ENCODE data around the gene HDGFL2. TPM values are rescaled to one million over a fixed set of nuclear protein-coding genes. Genes with fewer than 3 reads are reported as not detected.

The HDGFL2 gene
- 87.5 TPM for polyA plus RNA-seq (2013, experiment 1 of 2; ENCODE audit: insufficient read length)
- polyA plus RNA-seq (2013, experiment 2 of 2; ENCODE audit: insufficient read length) = 76.2 TPM

GRCh38 chr19:4472174-4472974 lies at the start of gene HDGFL2:
Gene HDGFL2 (plus strand): TSS chr19:4472297. CDS start chr19:4472351, 54 bp downstream.
- no peak for DNase-seq

DNA sequence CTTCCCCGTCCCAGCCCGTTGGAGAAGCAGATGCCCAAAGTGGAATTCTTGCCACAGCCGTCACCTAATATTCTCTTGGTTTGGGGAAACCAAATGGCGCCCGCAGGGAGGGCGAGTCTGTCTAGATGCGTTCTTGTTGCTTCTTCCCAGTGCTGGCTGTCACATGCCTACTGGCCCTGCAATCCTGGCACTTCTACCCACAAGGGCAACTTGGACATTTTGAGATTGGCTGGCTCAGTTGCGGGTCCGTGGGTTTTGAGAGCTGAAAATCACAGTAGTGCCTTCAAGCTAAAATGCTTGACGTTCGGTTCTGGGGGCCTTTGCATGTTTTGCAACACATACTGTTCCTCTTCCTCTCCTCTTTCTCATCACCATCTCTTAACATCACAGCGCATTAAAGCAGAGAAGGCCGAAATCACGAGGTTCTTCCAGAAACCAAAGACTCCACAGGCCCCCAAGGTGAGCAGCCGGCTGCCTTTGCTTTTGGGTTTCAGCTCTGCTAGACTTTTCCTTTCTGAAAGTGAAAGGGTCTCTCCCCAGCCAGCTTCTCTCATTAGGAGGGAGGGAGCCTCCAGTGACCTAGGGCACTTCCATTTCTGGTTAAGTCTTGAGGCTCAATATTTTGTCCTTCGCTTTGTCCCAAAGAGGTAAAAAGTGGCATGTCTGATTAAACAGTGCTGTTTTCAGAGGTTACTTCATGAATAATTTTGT lies 48.5 kb upstream of the HDGFL2 start:
- DNase-seq = no peak

GRCh38 chr19:4425537-4425936 lies 46.6 kb upstream of the HDGFL2 start:
- DNase-seq = peak; percentile 90

DNA sequence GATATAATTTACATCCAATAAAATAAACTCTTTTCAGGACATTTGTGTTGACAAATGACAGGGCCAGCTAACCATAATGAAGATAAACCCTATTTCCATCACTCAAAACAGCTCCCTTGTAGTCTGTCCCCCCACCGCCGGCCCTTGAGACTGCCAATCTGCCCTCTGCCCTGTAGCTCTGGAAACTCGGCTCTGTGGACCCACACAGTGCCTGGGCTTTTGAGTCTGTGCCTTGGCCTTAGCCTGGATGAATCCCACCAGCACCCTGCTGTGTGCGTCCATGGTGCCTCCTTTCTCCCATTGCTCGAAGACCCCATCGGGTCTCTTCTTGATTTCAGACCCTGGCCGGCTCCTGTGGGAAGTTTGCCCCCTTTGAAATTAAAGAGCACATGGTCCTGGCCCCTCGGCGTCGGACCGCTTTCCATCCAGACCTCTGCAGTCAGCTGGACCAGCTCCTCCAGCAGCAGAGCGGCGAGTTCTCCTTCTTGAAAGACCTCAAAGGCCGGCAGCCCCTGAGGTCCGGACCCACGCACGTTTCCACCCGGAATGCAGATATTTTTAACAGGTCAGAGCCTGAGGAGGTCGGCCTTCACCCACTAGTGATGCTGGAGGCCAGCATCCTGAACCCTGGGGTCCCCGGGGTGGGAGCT lies 43.6 kb upstream of the HDGFL2 start:
- no peak for DNase-seq

- DNase-seq = no peak
Measured at GRCh38 chr19:4429256-4429655, 42.8 kb upstream of the HDGFL2 start.

- no peak for DNase-seq
Measured at GRCh38 chr19:4429771-4430171, 42.3 kb upstream of the HDGFL2 start.

DNA sequence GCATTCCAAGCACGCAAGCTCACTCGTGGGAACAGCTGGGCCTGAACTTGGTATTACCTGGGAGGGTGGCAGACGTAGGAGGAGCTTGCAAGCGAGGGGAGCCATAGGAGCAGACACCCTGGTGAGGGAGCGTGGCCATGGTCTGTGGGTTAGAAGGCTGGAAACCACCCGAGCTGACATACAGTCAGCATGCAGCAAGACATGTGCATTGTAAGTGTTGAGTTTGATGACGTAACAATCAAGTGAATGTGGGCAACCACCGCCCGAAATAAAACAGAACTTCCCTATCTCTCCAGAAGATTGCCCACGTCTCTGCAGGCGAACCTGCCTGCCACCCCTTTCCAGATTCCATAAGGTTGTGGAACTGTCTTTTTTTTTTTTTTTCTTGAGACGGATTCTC lies 41.3 kb upstream of the HDGFL2 start:
- DNase-seq = no peak

DNA sequence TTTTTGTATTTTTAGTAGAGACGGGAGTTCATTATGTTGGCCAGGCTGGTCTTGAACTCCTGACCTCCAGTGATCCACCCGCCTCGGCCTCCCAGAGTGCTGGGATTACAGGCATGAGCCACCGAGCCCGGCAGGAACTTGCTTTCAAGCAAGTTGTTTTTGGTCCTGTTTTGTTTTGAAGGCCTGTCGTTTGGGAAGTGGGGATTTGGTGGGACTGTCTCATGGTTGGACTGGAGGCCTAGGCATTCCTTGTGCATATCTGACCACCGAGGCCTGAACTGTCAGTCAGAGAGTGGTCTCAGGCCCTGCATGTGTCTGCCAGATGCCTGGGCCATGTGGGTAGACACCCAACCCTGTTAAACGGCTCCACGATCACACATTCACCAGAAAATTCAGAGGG lies 40.8 kb upstream of the HDGFL2 start:
- no peak for DNase-seq

DNA sequence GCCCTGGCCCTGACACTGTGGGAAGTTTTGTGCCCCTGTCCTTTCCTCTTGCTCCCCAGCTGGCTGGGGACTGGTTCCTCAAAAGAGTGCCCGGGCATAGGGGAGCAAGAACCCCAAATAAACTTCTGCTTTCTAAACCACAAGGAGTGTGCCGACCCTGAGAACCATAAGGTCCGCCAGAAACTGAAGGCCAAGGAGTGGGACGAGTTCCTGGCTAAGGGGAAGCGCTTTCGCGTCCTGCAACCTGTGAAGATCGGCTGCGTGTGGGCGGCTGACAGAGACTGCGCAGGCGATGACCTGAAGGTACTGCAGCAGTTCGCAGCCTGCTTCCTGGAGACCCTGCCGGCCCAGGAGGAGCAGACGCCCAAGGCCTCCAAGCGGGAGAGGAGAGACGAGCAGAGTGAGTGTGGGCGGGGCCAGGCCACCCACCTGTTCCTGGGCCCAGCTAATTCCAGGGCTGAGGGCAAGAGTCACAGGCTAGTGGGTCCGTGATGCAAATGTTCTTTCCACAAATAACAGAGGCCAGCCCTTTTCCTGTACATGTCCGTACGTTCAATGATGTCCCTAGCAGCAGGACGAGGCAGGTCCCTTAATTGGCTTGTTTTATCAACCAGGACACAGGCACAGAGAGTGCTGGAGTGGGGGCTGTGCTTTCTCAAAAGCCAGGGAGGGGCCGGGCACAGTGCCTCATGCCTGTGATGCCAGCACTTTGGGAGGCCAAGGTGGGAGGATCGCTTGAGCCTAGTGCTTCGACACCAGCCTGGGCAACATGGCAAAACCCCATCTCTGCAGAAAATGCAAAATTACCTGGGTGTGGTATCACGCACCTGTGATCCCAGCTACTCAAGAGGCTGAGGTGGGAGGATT lies 40.1 kb upstream of the HDGFL2 start:
- no peak for DNase-seq

DNA sequence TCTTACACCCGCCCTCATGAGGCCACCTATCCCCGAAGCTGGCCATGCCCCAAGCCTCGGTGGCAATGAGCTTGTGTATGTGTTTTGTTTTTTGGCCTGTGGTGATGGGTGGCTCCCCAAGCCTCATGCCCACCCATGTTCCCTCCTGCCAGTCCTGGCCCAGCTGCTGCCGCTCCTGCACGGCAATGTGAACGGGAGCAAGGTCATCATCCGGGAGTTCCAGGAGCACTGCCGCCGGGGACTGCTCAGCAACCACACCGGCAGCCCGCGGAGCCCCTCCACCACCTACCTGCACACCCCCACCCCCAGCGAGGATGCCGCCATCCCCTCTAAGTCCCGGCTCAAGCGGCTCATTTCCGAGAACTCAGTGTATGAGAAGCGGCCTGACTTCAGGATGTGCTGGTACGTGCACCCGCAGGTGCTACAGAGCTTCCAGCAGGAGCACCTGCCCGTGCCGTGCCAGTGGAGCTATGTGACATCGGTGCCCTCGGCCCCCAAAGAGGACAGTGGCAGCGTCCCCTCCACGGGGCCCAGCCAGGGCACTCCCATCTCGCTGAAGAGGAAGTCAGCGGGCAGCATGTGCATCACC lies 39.1 kb upstream of the HDGFL2 start:
- no peak for DNase-seq

- no peak for DNase-seq
Measured at GRCh38 chr19:4434391-4434790, 37.7 kb upstream of the HDGFL2 start.

DNA sequence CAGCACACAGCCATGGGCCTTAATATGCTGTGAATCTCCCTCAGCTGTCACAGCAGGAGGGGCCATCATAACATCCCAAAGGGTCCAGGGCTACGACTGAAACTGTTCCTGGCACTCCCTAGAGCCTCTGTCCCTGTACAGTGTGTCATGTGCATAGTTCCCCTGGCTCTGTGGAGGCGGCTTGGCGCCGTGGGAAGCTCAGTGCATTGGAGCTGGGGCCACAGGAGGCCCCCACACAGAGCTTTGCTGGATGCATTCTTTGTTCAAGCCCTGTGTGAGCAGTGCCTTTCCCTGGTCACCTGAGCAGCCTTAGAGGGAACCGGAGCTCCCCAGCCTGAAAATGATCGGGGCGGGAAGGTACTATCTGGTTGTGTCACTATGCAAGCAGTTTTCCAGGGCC lies 35.9 kb upstream of the HDGFL2 start:
- no peak for DNase-seq

DNA sequence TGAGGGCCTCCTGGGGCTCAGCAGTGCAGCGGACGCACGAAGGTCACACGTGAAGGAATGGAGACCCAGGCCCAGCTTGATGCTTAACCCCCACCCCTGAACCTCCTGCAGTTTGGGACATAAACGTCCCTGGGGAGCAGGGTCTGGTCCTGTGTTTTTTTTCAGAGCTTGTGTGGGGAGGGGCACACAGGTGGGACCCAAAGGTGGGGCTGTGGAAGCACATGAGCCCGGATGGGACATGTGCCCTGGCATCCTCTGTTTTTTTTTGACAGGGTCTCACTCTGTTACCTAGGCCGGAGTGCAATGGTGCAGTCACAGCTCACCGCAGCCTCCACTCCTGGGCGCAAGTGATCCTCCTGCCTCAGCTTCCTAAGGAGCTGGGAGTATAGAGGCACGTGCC lies 35.0 kb upstream of the HDGFL2 start:
- DNase-seq = no peak

DNA sequence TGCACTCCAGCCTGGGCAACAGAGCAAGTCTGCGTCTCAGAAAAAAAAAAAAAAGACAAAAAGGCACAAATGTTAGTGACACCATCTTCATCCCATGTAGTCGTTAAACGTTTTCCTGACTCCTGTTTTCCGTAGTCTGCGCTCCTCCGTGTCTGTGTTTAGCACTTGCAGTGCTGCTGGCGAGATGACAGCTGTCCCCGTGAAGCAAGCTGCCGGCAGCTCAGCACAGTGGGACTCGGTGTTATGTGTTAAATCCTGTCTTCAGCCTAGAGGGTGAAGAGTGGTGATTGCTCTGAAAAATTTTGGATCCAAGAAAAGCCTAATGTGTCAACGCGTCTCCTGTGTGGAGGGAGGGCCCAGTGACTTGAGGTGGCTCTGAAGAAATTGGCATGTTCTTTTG lies 32.9 kb upstream of the HDGFL2 start:
- no peak for DNase-seq

GRCh38 chr19:4441994-4442818 lies 29.9 kb upstream of the HDGFL2 start:
- no peak for DNase-seq

- DNase-seq = no peak
Measured at GRCh38 chr19:4442819-4443146, 29.3 kb upstream of the HDGFL2 start.

DNA sequence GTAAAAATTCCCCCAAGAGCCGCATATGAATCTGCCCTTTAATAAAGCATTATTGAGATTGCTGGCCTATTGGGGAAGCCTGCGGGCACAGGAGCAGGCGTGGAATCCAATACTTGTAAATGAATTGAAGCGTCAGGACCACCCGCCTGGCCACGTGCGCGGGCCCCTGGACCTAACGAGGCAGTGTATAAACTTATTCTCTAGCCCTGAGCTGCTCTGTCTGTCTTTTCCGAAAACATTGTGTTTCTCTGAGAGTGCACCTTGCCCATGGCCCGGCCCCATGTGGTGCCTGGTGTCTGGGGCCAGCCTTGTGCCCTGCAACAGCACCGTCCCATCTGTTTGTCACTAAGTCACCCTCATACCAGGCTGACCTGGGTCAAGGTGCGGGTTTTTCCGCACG lies 28.9 kb upstream of the HDGFL2 start:
- DNase-seq = no peak

DNA sequence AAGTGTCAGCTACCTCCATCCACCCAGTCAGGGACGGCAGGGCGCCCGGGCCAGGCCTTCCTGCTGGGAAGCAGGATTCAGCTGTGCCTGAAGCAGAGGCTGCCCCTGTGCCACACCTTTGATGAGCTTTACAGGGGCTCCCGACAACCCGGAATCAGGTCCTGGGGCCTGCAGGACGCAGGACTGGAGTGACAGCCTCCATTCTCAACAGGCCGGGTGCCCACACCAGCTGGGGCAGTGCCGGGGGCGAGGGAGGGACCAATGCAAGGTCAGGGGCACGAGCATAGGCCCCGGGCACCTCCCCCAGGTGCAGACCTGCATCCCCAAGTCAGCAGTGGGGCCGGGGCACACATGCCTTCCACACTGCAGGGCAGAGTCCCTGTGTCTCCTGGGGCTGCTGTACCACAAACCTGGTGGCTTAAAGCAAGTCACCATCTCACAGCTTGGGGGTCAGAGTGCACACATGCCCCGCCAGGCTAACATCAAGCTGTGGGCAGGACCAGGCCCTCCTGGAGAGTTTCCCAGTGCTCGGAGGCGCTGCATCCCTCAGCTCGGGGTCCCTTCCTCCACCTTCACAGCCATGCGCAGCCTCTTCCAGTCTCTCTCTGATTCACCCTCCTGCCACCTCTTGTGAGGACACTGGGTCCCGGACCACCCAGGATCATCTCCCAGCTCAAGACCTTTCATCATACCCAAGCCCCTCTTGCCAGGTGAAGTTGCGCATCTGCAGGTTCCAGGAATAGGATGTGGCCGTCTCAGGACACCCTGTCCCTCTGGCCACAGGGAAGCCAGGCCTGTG lies 27.9 kb upstream of the HDGFL2 start:
- DNase-seq = no peak

DNA sequence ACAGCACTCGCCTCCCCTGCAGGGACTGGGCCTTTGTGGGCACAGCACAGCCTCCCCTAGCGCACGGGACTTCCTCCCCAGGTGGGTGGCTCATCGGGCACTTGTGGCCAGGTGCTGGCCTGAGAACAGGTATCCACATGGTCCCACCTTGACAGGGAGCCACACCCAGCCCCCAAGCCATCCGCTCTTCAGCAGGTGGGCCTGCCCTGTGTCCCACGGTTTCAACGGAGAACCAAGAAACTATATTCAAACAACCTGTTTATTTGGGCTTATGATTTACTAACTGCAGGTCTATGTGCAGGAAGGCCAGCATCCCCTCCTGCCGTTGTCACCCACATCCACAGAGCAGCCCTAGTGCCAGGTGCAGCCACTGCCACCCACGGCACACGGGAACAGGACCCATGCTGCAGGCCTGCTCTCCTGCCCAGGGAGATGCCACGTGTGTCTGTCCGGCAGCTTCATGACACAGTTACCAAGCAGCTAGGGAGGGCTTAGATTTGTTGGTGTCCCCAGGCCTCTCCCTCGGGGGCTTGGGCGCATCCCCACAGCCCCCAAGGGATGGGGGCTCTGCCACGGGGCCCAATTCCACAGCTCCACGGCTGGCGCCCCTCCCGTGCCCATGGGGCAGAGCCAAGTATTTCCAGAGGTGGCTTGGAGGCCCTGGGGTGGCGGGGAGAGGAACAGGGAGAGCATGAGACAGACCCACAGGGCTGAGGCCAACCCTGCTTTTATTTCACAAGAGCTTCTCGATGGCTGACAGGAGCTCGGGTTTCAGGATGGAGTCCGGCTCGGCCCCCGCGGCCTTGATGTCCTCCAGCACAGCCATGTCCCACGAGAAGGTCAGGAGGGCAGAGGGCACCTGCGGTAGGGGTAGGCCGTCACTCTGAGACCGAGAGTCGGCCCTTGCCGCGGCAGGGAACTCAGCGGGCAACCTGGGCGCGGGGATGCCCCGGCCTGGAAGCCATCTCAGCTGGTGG lies 27.0 kb upstream of the HDGFL2 start:
- no peak for DNase-seq

All from fibroblast of skin of scalp (primary cell).